RWPE1 (cell line): ENCODE data around the gene ATF1.

ENCODE experiments used
- CTCF ChIA-PET: fragments of 350-600 bp; sonication (Branson Sonifier 250); formaldehyde crosslinking; extraction: SDS; loops from one replicate; lab custom pipeline; 2021; lab: Yijun Ruan, JAX
- POLR2A ChIA-PET: fragments of 400-600 bp; formaldehyde crosslinking; extraction: SDS; loops from one replicate; lab custom pipeline; 2020; ENCODE audit warnings: antibody characterized with exemption; ENCODE audit not compliant: low non-redundant PET; lab: Yijun Ruan, JAX
- DNase-seq: peaks from one replicate; pipeline ENCODE4 v3.0.0; 2012; ENCODE audit warnings: low spot score
- H3K27ac ChIP-seq: fragments of 450-650 bp; 2 replicates; pipeline ENCODE4 v1.5.1; 2017
- TF ChIP-seq, protein P1 (sequence below): fragments of 450-650 bp; conservative IDR thresholded peaks from 2 replicates; pipeline ENCODE4 v1.5.1; 2017; ENCODE audit warnings: low read depth, mild to moderate bottlenecking

ATF1 gene

DNA sequence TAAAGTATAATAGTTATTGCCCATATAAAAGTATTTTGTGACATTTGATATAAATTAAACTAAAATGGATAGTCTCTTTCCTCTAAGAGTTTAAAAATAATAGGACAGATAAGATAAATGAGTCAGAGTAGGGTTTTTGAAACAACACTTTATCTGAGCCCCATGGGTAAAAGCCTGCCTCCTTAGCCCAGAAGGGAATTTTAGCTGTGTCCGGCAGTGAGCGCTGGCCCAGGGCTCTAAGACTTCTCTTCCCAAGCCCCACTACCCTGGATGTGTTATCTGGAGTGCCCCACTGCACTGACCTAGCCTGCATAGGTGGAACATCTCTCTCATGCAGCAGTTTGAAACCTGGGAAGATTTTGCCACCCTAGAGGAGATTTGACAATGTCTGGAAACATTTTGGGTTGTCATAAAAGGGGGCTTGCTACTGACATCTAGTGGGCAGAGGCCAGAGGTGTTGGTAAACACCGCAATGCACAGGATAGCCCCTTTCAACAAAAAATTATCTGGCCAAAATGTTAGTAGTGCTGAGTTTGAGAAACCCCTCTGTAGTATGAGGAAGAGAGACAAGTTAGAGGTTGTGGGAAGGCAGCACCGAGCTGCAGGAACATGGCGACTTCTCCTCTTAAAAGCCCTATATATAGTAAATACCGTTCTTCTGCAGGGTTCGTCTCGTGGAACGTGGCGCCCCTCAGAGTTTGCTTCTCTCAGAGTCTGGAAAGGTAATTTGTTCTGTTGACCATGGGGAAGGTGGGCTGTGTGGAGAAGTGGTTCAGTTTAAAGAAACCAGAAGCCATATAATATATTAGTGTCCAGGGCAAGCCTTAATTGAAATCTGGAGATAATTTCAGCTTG lies 29.3 kb upstream of the ATF1 start:
- TF ChIP-seq, protein P1, sequence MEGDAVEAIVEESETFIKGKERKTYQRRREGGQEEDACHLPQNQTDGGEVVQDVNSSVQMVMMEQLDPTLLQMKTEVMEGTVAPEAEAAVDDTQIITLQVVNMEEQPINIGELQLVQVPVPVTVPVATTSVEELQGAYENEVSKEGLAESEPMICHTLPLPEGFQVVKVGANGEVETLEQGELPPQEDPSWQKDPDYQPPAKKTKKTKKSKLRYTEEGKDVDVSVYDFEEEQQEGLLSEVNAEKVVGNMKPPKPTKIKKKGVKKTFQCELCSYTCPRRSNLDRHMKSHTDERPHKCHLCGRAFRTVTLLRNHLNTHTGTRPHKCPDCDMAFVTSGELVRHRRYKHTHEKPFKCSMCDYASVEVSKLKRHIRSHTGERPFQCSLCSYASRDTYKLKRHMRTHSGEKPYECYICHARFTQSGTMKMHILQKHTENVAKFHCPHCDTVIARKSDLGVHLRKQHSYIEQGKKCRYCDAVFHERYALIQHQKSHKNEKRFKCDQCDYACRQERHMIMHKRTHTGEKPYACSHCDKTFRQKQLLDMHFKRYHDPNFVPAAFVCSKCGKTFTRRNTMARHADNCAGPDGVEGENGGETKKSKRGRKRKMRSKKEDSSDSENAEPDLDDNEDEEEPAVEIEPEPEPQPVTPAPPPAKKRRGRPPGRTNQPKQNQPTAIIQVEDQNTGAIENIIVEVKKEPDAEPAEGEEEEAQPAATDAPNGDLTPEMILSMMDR = peak; percentile 71
- no peak overlapping the region for H3K27ac ChIP-seq
- ChIA-PET CTCF (interaction anchor here (0.6 to 1.2 kb wide), 4 partner anchors 32 to 230 kb away, joined by 3 read pairs; partner anchors contain the start of gene DIP2B), POLR2A (no interaction called here)
- peak; percentile 26 for DNase-seq

DNA sequence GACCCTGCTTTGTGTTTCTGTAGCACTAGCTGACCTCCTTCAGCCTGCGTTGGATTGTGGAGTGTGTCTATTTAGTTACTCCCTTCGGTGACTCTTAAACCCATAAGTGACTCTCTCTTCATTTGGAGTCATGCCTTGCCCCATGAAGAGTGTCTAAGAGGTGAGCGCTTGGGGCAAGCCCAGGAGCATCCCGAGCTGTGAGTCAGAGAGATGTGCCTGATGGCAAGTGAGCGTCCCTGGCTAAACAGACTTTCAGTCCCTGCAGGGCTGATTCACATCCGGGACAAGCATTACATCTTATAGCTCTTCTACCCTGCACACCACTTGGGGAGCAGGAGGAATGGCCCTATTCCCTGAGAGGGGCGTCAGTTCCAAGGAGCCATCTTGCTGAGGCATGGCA lies 24.3 kb upstream of the ATF1 start:
- TF ChIP-seq, protein P1 = no peak
- CTCF ChIA-PET = interaction anchor here (0.6 to 0.8 kb wide), 2 partner anchors 344 to 810 kb away, joined by 3 read pairs; no protein-coding TSS in a partner anchor
- H3K27ac ChIP-seq = 0 out of 2 replicates have a peak overlapping the region, but pooled peaks have one; percentile 8
- POLR2A ChIA-PET = no interaction called here
- no peak for DNase-seq

DNA sequence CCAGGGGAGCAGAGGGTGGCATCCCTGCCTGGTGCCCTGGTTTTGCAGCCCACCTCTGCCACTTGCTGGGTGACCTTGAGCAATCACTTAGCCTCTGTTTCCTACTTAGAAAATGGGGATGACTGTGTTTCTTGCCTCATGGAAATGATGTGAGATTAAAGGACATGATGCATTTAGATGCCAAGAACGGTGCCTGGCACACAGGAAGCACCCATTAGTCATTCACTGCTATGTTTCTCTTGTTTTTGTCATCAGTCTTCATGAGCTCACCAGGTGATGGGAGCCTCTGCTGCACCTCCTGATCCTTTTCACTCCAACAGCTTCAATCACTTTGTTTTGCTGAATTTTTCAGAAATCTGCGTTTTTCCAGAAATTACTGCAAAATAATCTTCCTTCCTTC lies 23.6 kb upstream of the ATF1 start:
- no peak for DNase-seq
- H3K27ac ChIP-seq = 0 out of 2 replicates have a peak overlapping the region, but pooled peaks have one; percentile 8
- ChIA-PET POLR2A (no interaction called here), CTCF (no interaction called here)
- TF ChIP-seq, protein P1 = no peak

DNA sequence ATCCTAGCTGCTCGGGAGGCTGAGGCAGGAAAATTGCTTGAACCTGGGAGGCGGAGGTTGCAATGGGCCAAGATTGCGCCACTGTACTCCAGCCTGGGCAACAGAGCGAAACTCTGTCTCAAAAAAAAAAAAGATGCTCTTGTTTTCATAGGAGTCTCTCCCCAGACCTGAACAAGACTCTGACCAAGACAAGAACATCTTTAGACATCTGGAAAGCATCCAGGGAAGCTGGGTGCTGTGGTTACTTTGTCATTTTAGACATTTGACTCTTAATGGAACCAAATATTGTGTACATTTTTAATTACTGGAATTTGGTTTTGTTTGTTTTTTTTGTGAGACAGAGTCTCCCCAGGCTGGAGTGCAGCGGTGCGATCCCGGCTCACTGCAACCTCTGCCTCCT lies 21.1 kb upstream of the ATF1 start:
- POLR2A ChIA-PET = no interaction called here
- CTCF ChIA-PET = no interaction called here
- H3K27ac ChIP-seq = no peak overlapping the region
- DNase-seq = no peak
- TF ChIP-seq, protein P1 = no peak

DNA sequence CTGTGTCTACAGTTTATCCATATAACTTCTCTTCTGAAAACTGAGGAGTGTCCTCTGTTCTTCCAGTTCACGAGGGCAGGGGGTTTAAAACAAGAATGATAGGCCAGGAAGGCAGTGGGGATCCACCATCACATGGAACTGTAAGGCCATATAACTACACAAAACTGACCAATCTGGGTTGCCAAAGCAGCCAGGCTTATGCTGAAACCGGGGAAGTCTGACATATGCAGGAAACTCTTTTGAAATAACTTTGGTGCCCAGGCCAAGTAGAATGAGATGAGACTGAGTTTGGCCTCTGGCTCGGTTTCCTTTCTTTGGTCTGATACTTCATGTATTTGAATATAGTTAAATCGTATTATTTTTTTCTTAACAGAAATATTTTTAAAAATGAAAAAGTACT lies 18.0 kb upstream of the ATF1 start:
- DNase-seq = no peak
- POLR2A ChIA-PET = interaction anchor here (0.5 kb wide), 1 partner anchor 81 kb away, joined by 3 read pairs; no protein-coding TSS in a partner anchor
- H3K27ac ChIP-seq = no peak overlapping the region
- CTCF ChIA-PET = interaction anchor here (0.6 kb wide), 1 partner anchor 1129 kb away, joined by 3 read pairs; no protein-coding TSS in a partner anchor
- TF ChIP-seq, protein P1 = no peak

DNA sequence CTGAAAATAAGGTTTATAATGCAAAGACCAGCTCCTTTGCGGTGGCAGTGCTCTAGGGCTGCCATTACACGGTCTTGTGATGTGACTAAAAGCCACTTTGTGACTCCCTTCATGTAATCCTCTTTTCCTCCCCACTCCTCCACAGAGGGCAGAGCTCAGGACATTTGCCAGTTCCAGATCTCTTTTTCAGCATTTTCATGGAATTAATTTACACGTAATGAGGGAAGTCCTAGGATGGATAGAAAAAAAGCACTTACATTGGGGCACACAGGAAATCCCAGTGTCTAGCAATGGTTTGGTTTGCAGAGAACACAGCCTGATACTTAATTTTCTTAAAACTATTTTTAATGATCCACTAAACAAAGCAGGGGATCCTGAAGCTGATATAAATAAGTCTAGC lies 17.5 kb upstream of the ATF1 start:
- CTCF ChIA-PET = interaction anchor here (0.6 kb wide), 1 partner anchor 1129 kb away, joined by 3 read pairs; no protein-coding TSS in a partner anchor
- DNase-seq = no peak
- POLR2A ChIA-PET = interaction anchor here (0.5 kb wide), 2 partner anchors 81 to 493 kb away, joined by 3 to 7 read pairs; no protein-coding TSS in a partner anchor
- no peak overlapping the region for H3K27ac ChIP-seq
- TF ChIP-seq, protein P1 = no peak
